ENCODE measurements around the gene EGLN3.

The EGLN3 gene

DNA sequence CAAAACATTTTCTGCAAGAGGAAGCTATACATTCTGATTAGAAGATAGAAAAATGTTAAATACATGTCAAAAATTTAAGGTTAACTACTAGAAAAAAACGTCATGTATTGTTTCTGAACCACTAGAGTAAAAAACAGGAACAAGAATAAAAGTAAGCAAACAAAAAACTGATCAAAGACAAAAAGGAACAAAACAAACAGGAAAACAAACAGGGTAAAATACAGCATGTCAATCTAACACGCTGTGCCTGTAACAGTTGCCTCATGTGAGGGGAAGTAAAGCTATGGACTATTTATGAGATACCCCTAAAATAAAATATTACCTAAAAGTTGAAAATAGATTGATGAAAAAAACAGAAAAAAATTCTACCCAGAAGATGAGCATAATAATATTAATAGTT is 43.9 kb downstream of the EGLN3 start:
- H3K9me3 ChIP-seq (ENCODE audit: low read depth, low read length), result no peaks in the 10 kb centered on the region
- DNase-seq (ENCODE audit: low read depth, low spot score), result no peak
- no peak overlapping the region for H3K9ac ChIP-seq (ENCODE audit: insufficient read length)
- no peak overlapping the region for H3K27ac ChIP-seq
- H3K4me3 ChIP-seq, result no peak overlapping the region
- TF ChIP-seq EZH2 (IDR thresholded peaks at IDR 0.05), result no peak
- no peak for TF ChIP-seq POLR2AphosphoS5 (IDR thresholded peaks at IDR 0.05; ENCODE audit: borderline replicate concordance, low read depth, low read length)
- TF ChIP-seq FOXP2 (optimal IDR thresholded peaks at IDR 0.05; ENCODE audit: control extremely low read depth, extremely low read length, insufficient read depth), result no peak
- H3K36me3 ChIP-seq (ENCODE audit: insufficient read depth, low read length), result no peaks in the 10 kb centered on the region

DNA sequence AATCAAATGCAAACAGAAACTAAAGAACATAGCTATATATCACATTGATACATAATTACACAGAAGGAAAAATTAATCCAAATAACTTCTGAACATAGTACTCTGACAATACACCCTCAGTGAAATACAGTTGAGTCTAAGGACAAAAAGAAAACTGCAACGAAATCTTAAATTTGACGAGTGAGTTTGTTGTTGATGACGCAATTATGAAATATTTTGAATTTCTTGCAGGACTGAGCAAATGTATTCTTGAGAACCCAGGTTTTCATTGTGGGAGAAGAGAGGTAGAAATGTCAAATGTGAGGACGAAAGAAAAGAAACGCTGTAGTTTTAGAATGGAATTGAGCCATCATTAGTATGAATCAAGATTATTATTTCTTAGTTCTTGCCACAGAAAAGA is 46.3 kb downstream of the EGLN3 start:
- no peak for DNase-seq (ENCODE audit: low read depth, low spot score)
- H3K9me3 ChIP-seq (ENCODE audit: low read depth, low read length), result no peaks in the 10 kb centered on the region
- no peak overlapping the region for H3K27ac ChIP-seq

DNA sequence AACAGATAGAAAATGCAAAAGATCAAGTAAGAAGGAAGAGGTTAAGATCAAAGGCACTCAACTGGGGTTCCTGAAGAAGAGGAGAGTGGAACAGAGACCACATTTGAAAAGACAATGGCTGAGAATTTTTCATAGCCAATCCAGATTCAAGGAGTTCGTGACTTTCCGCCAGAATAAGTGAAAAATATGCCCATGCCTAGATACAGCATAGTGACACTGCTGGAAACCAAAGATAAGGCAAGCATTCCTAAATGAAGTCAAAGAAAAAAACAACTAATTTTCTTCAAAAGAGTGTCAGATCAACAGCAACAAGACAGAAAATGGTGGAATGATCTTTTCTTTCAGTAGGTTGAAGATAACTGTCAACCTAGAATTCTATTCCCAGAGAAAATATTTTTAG is 47.5 kb downstream of the EGLN3 start:
- H3K36me3 ChIP-seq (ENCODE audit: insufficient read depth, low read length), result no peaks in the 10 kb centered on the region
- no peak for DNase-seq (ENCODE audit: low read depth, low spot score)
- no peaks in the 10 kb centered on the region for H3K9me3 ChIP-seq (ENCODE audit: low read depth, low read length)
- no peak overlapping the region for H3K27ac ChIP-seq
- no peak overlapping the region for H3K9ac ChIP-seq (ENCODE audit: insufficient read length)
- no peak overlapping the region for H3K4me3 ChIP-seq
- TF ChIP-seq POLR2AphosphoS5 (IDR thresholded peaks at IDR 0.05; ENCODE audit: borderline replicate concordance, low read depth, low read length) (no peak), EZH2 (IDR thresholded peaks at IDR 0.05) (no peak), FOXP2 (optimal IDR thresholded peaks at IDR 0.05; ENCODE audit: control extremely low read depth, extremely low read length, insufficient read depth) (no peak)

More for the DNA sequence above, 46.3 kb downstream of the EGLN3 start:
- Histone ChIP-seq H3K4me3 (no peak overlapping the region), H3K9ac (ENCODE audit: insufficient read length) (no peak overlapping the region), H3K36me3 (ENCODE audit: insufficient read depth, low read length) (no peaks in the 10 kb centered on the region)
- TF ChIP-seq FOXP2 (optimal IDR thresholded peaks at IDR 0.05; ENCODE audit: control extremely low read depth, extremely low read length, insufficient read depth), result no peak
- no peak for TF ChIP-seq EZH2 (IDR thresholded peaks at IDR 0.05)

DNA sequence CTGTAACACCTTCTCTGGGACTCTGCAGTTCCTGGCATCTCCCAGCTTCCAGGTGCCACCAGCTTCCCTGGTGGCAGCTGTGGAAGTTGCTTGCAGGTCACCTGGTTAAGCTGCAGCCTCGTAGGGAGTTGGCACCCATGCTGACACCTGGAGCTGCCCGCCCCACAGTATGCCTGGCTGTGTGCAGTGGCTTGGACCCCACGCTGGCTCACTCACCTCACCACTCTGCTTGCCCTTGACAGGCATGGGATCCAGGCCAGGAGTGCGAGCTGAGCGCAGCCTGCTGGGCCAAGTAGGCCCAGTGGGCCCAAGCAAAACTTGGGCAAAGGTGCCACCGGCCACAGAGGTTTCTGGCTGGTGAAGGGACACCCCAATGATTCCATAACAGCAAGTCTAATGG is 48.5 kb downstream of the EGLN3 start:
- Histone ChIP-seq H3K4me3 (no peak overlapping the region), H3K9me3 (ENCODE audit: low read depth, low read length) (no peaks in the 10 kb centered on the region), H3K36me3 (ENCODE audit: insufficient read depth, low read length) (no peaks in the 10 kb centered on the region), H3K27ac (no peak overlapping the region), H3K9ac (ENCODE audit: insufficient read length) (no peak overlapping the region)
- TF ChIP-seq EZH2 (IDR thresholded peaks at IDR 0.05) (no peak), FOXP2 (optimal IDR thresholded peaks at IDR 0.05; ENCODE audit: control extremely low read depth, extremely low read length, insufficient read depth) (no peak), POLR2AphosphoS5 (IDR thresholded peaks at IDR 0.05; ENCODE audit: borderline replicate concordance, low read depth, low read length) (no peak)
- no peak for DNase-seq (ENCODE audit: low read depth, low spot score)

DNA sequence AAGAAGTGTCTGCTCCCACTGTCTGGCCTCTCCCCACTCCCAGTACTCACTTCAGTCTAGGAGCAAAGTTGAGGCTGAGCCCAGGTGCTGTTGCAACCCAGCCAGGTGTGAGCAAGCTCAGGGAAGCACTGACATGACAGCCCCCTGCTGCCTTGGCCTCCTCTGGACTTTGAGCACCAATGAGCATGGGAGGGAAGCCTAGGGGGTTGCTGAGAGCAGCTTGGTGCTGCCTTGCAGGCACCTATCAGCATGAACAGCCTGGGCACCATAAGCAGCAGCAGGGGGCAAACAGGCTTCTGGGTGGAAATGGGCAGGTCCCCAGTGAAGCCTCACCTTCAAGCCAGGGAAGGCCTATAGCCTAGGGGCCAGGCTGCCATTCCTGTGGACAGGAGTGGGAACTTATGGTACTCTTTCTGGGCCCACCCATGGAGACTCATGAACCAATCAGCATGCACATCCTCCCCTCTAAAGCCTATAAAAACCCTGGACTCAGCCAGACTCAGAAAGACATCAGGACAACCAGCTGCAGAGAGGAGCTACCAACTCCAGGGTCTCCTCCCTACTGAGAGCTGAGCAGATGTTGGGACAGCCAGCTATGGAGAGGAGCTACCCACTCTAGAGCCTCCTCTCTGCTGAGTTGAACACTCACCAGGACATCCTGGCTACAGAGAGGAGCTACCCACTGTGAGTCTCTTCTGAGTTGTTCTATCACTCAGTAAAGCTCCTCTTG is 49.3 kb downstream of the EGLN3 start:
- H3K9me3 ChIP-seq (ENCODE audit: low read depth, low read length), result no peaks in the 10 kb centered on the region
- no peaks in the 10 kb centered on the region for H3K36me3 ChIP-seq (ENCODE audit: insufficient read depth, low read length)
- no peak overlapping the region for H3K27ac ChIP-seq
- no peak overlapping the region for H3K4me3 ChIP-seq
- H3K9ac ChIP-seq (ENCODE audit: insufficient read length), result no peak overlapping the region
- TF ChIP-seq EZH2 (IDR thresholded peaks at IDR 0.05) (no peak), FOXP2 (optimal IDR thresholded peaks at IDR 0.05; ENCODE audit: control extremely low read depth, extremely low read length, insufficient read depth) (no peak), POLR2AphosphoS5 (IDR thresholded peaks at IDR 0.05; ENCODE audit: borderline replicate concordance, low read depth, low read length) (no peak)
- DNase-seq (ENCODE audit: low read depth, low spot score), result no peak

DNA sequence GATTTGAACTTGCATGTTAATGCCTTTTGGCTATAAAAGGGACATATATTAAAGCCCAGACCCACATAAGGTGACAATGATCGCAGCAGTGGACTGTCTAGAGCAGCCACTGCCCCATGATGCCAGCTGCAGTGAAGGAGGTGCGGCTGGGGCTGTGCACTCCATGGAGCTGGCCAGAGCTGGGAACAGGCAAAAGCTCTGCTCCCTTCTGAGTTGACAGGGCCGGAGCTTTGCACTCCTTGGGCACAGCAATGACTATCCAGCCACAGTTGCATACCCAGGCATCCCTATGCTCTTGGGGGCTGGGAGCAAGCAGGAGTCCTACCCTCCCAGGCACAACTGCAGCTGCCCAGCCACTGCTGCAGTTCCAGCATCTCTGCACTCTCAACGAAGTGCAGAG is 50.2 kb downstream of the EGLN3 start:
- H3K4me3 ChIP-seq, result no peak overlapping the region
- no peaks in the 10 kb centered on the region for H3K36me3 ChIP-seq (ENCODE audit: insufficient read depth, low read length)
- H3K27ac ChIP-seq, result no peak overlapping the region
- H3K9ac ChIP-seq (ENCODE audit: insufficient read length), result no peak overlapping the region
- no peak for DNase-seq (ENCODE audit: low read depth, low spot score)
- no peak for TF ChIP-seq FOXP2 (optimal IDR thresholded peaks at IDR 0.05; ENCODE audit: control extremely low read depth, extremely low read length, insufficient read depth)
- H3K9me3 ChIP-seq (ENCODE audit: low read depth, low read length), result no peaks in the 10 kb centered on the region

DNA sequence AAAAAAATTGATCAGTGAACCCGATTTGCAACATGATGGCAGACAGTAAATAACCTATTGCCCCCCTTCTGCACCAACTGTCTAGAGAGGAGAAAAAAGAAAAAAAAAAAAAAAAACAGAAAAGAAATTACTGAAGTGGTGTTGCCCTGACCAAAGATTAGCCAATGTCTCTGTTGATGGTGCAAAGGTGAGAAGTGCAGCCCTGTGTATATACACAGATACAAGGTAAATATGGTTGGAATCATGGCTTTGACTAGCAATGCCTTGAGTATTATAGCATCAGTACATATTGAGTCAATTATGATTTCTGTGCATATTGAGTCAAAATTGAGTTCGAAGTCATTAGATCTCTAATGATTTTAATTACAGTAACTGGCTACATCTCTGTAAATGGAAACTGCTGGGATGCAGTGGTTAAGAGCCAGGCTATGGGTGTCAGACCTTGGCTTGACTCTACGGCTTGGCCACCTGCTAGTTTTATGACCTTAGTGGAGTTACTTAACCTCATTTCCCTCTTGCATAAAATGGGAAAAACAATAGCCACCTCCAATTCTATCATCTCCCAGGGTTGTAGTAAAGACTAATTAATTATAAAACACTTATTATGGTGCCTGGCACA is 51.0 kb downstream of the EGLN3 start:
- Histone ChIP-seq H3K9ac (ENCODE audit: insufficient read length) (no peak overlapping the region), H3K27ac (no peak overlapping the region), H3K9me3 (ENCODE audit: low read depth, low read length) (no peaks in the 10 kb centered on the region), H3K36me3 (ENCODE audit: insufficient read depth, low read length) (no peaks in the 10 kb centered on the region), H3K4me3 (no peak overlapping the region)
- TF ChIP-seq FOXP2 (optimal IDR thresholded peaks at IDR 0.05; ENCODE audit: control extremely low read depth, extremely low read length, insufficient read depth), result no peak
- TF ChIP-seq EZH2 (IDR thresholded peaks at IDR 0.05), result no peak
- TF ChIP-seq POLR2AphosphoS5 (IDR thresholded peaks at IDR 0.05; ENCODE audit: borderline replicate concordance, low read depth, low read length), result no peak
- DNase-seq (ENCODE audit: low read depth, low spot score), result no peak

DNA sequence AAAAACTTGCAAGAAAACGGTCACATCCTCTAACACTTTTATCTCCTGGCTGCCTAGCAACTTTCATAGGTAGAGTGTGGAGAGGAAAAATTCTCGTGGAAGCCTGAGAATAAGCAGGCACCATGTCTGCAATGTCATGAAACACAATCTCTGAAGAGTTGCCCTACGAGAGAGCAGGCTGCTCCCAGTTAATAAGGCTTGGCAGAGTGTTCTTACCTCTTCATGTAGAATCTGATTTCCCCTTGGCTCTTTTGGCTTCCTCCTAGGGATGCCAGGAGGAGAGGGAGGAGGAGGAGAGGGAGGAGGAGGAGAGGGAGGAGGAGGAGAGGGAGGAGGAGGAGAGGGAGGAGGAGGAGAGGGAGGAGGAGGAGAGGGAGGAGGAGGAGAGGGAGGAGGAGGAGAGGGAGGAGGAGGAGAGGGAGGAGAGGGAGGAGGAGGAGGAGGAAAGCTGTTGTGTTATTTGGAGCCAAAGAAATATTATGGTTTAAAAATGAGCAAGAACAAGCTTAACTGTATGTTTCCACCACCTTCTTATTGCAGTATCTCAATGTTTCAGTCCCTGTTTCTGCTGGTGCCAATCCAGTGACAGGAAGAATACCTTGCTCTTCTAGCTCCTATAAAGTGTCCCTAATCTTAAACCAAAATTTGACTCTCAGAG is 52.9 kb downstream of the EGLN3 start:
- DNase-seq (ENCODE audit: low read depth, low spot score), result no peak
- H3K27ac ChIP-seq, result no peak overlapping the region

More for the DNA sequence above, 52.9 kb downstream of the EGLN3 start:
- H3K9me3 ChIP-seq (ENCODE audit: low read depth, low read length), result no peaks in the 10 kb centered on the region
- TF ChIP-seq EZH2 (IDR thresholded peaks at IDR 0.05), result no peak
- no peak for TF ChIP-seq FOXP2 (optimal IDR thresholded peaks at IDR 0.05; ENCODE audit: control extremely low read depth, extremely low read length, insufficient read depth)
- TF ChIP-seq POLR2AphosphoS5 (IDR thresholded peaks at IDR 0.05; ENCODE audit: borderline replicate concordance, low read depth, low read length), result no peak
- no peak overlapping the region for H3K9ac ChIP-seq (ENCODE audit: insufficient read length)
- no peak overlapping the region for H3K4me3 ChIP-seq
- no peaks in the 10 kb centered on the region for H3K36me3 ChIP-seq (ENCODE audit: insufficient read depth, low read length)

Data from SK-N-MC (cell line).